CD14-positive monocyte (primary cell): ENCODE data around the gene SH3RF1. TPM values are rescaled to one million over a fixed set of nuclear protein-coding genes. Genes with fewer than 3 reads are reported as not detected.
A peak's percentile ranks its signal among the peaks of the same experiment; 100 is the strongest.
"Not testable (repeated sequence)": the region's sequence is repeated elsewhere in the genome, so short reads cannot be mapped to it uniquely, and the experiment has no call there.

ENCODE experiments used
- DNase-seq, 3 donors: peaks; one replicate each; pipeline ENCODE4 v3.0.0-alpha.2; 2011 to 2022
- H2AFZ ChIP-seq: 2 replicates; pipeline ENCODE4 v1.6.0; 2012; ENCODE audit warnings: mild to moderate bottlenecking, low read depth, low read length, inconsistent platforms; ENCODE audit not compliant: insufficient read depth, poor library complexity, severe bottlenecking
- H3K27ac ChIP-seq, 2 donors: 1 replicate in 1 of 2; 2 replicates in 1 of 2; pipeline ENCODE4 v1.5.1; 2012 to 2013; ENCODE audit warnings: low read length in 2 of 2, control low read depth in 1 of 2, inconsistent platforms in 1 of 2, low read depth in 1 of 2, mild to moderate bottlenecking in 1 of 2
- H3K27me3 ChIP-seq, 2 donors: one replicate each; pipeline versions ENCODE4 v1.6.0 to v1.6.1; 2011 to 2013; ENCODE audit warnings: low read length in 2 of 2; ENCODE audit not compliant: control insufficient read depth in 2 of 2, insufficient read depth in 2 of 2
- H3K36me3 ChIP-seq, 2 donors: replicated peaks in 1 of 2; 1 replicate in 1 of 2; 2 replicates in 1 of 2; pipeline versions ENCODE4 v1.5.1 to v1.6.1; 2012 to 2013; ENCODE audit warnings: low read length in 2 of 2, control low read depth in 1 of 2, inconsistent platforms in 1 of 2, mild to moderate bottlenecking in 1 of 2; ENCODE audit not compliant: insufficient read depth in 2 of 2, control insufficient read depth in 1 of 2
- H3K4me1 ChIP-seq, 2 donors: 1 replicate in 1 of 2; 2 replicates in 1 of 2; pipeline versions ENCODE4 v1.5.1 to v1.6.1; 2012 to 2013; ENCODE audit warnings: low read length in 2 of 2, control low read depth in 1 of 2, inconsistent platforms in 1 of 2, mild to moderate bottlenecking in 1 of 2, moderate library complexity in 1 of 2; ENCODE audit not compliant: insufficient read depth in 2 of 2, control insufficient read depth in 1 of 2
- H3K4me2 ChIP-seq: replicated peaks from 2 replicates; pipeline ENCODE3; 2012; ENCODE audit warnings: low read length, moderate library complexity, mild to moderate bottlenecking; ENCODE audit not compliant: poor library complexity, severe bottlenecking; ENCODE audit errors: extremely low read depth
- H3K4me3 ChIP-seq, 3 experiments: fragments of 200-600 bp in 1 of 3; sonication (generic) in 1 of 3; replicated peaks in 1 of 3; 1 replicate in 2 of 3; 2 replicates in 1 of 3; pipeline ENCODE4 v1.5.1; 2011 to 2013; ENCODE audit warnings: low read length in 3 of 3, mild to moderate bottlenecking in 3 of 3, control low read depth in 2 of 3, low read depth in 2 of 3, inconsistent platforms in 1 of 3, moderate library complexity in 1 of 3
- H3K79me2 ChIP-seq: 2 replicates; pipeline ENCODE4 v1.6.0; 2012; ENCODE audit warnings: mild to moderate bottlenecking, control low read depth, inconsistent platforms, low read length, moderate library complexity; ENCODE audit not compliant: insufficient read depth
- H3K9ac ChIP-seq: 2 replicates; pipeline ENCODE4 v1.6.0; 2017; ENCODE audit warnings: low read length, mild to moderate bottlenecking; ENCODE audit not compliant: insufficient read depth, poor library complexity, severe bottlenecking
- H3K9me3 ChIP-seq, 2 donors: replicated peaks in 1 of 2; 1 replicate in 1 of 2; 2 replicates in 1 of 2; pipeline versions ENCODE4 v1.5.1 to v1.6.1; 2012 to 2013; ENCODE audit warnings: low read length in 2 of 2, control low read depth in 1 of 2; ENCODE audit not compliant: control insufficient read depth in 1 of 2, insufficient read depth in 1 of 2
- H4K20me1 ChIP-seq: 2 replicates; pipeline ENCODE4 v1.6.0; 2012; ENCODE audit warnings: mild to moderate bottlenecking, low read length, control low read depth, moderate library complexity; ENCODE audit not compliant: insufficient read depth
- H3K27ac Mint-ChIP-seq, 7 donors: one replicate each; pipeline ENCODE4 v1.8.0; 2020; ENCODE audit warnings: mild to moderate bottlenecking in 7 of 7, mixed read lengths in 7 of 7, moderate library complexity in 6 of 7, inconsistent platforms in 2 of 7
- H3K27me3 Mint-ChIP-seq, 3 donors: one replicate each; pipeline ENCODE4 v1.8.0; 2021 to 2022; ENCODE audit warnings: low read depth in 3 of 3, mild to moderate bottlenecking in 3 of 3, mixed read lengths in 3 of 3, moderate library complexity in 3 of 3, inconsistent platforms in 1 of 3
- H3K36me3 Mint-ChIP-seq, 2 donors: one replicate each; pipeline ENCODE4 v1.8.0; 2020; ENCODE audit warnings: mixed read lengths in 2 of 2, inconsistent platforms in 1 of 2, mild to moderate bottlenecking in 1 of 2
- H3K4me1 Mint-ChIP-seq: one replicate; pipeline ENCODE4 v1.8.0; 2020; ENCODE audit warnings: mild to moderate bottlenecking, mixed read lengths
- H3K4me3 Mint-ChIP-seq, 2 donors: one replicate each; pipeline ENCODE4 v1.8.0; 2020; ENCODE audit warnings: mild to moderate bottlenecking in 2 of 2, mixed read lengths in 2 of 2, moderate library complexity in 1 of 2
- H3K9me3 Mint-ChIP-seq, 7 donors: one replicate each; pipeline ENCODE4 v1.8.0; 2020 to 2022; ENCODE audit warnings: mixed read lengths in 7 of 7, mild to moderate bottlenecking in 6 of 7, moderate library complexity in 6 of 7, inconsistent platforms in 2 of 7
- CTCF ChIP-seq: fragments of 200-600 bp; IDR thresholded peaks from one replicate; pipeline ENCODE4 v1.8.0; 2022; ENCODE audit warnings: antibody characterized with exemption, mild to moderate bottlenecking
- WGBS: methylation state at CpG from one replicate; pipeline ENCODE4 v1.1.5; 2013; ENCODE audit warnings: missing lambda C conversion rate; ENCODE audit not compliant: insufficient coverage; 5-methylcytosine and 5-hydroxymethylcytosine counted together
- intact Hi-C, 2 donors: fragments of 100-400 bp; cut with micrococcal nuclease; formaldehyde crosslinking; loops; one replicate each; pipeline versions ENCODE4 v1.15.0 to v1.15.1; 2023
- polyA plus RNA-seq, 3 donors: library from polyadenylated mRNA; depleted of rRNA in 1 of 3; unstranded in 2 of 3; stranded (reverse) in 1 of 3; fragments of 300-500 nt in 2 of 3; fragments of >200 nt in 1 of 3; fragmentation: Illumina TruSeq in 2 of 3; gene quantifications; 1 replicate in 2 of 3; 2 replicates in 1 of 3; pipeline ENCODE4 v1.2.3, GENCODE V29; 2012 to 2021

The SH3RF1 gene
- polyA plus RNA-seq, 3 donors = 3.1 to 4.7 (median 4.4) TPM

- Mint-ChIP-seq H3K9me3 (peaks cover 0 to 4% (median 0%) of the 10 kb centered on the region in 7 donors), H3K36me3 (peaks cover 0 to 5% of the 10 kb centered on the region in 2 donors), H3K4me1 (peaks cover 45% of the 10 kb centered on the region), H3K4me3 (no peak overlapping the region), H3K27ac (peak overlapping the region in 3 of 7 donors; percentile 2 to 68 (median 38)), H3K27me3 (peaks cover 0 to 3% (median 1%) of the 10 kb centered on the region in 3 donors)
- Histone ChIP-seq H3K4me1 (peaks cover 38 to 45% of the 10 kb centered on the region in 2 donors), H3K79me2 (no peaks in the 10 kb centered on the region), H2AFZ (no peak overlapping the region), H3K27ac (no peak overlapping the region), H3K4me2 (no peak overlapping the region), H3K36me3 (no peaks in the 10 kb centered on the region), H3K9me3 (no peaks in the 10 kb centered on the region), H3K9ac (no peak overlapping the region), H3K4me3 (no peak overlapping the region), H3K27me3 (no peaks in the 10 kb centered on the region), H4K20me1 (no peaks in the 10 kb centered on the region)
- no peak for TF ChIP-seq CTCF
- DNase-seq = peak; percentile 25 to 70 (median 32)
- intact Hi-C loops = no loop called here
These were observed 25.1 kb upstream of the SH3RF1 start for GRCh38 chr4:169295822-169296221.

- Histone ChIP-seq H3K36me3 (no peaks in the 10 kb centered on the region), H2AFZ (peak overlapping the region; percentile 32), H3K9ac (no peak overlapping the region), H3K79me2 (no peaks in the 10 kb centered on the region), H3K4me3 (peak overlapping the region; percentile 1 to 65 (median 31)), H4K20me1 (no peaks in the 10 kb centered on the region), H3K27ac (peak overlapping the region; percentile 23 to 35), H3K27me3 (no peaks in the 10 kb centered on the region), H3K4me1 (peaks cover 38 to 45% of the 10 kb centered on the region in 2 donors), H3K4me2 (peak overlapping the region; percentile 66), H3K9me3 (no peaks in the 10 kb centered on the region)
- peak overlapping the region; percentile 77 to 91 (median 83) for H3K27ac Mint-ChIP-seq
- H3K9me3 Mint-ChIP-seq = peaks cover 0 to 4% (median 0%) of the 10 kb centered on the region in 7 donors
- peaks cover 45% of the 10 kb centered on the region for H3K4me1 Mint-ChIP-seq
- intact Hi-C loops = no loop called here
- H3K27me3 Mint-ChIP-seq = peaks cover 0 to 3% (median 2%) of the 10 kb centered on the region in 3 donors
- TF ChIP-seq CTCF = no peak
- H3K36me3 Mint-ChIP-seq = peaks cover 0 to 5% of the 10 kb centered on the region in 2 donors
- H3K4me3 Mint-ChIP-seq = peak overlapping the region; percentile 71 to 81
- no CpG with 5 or more reads among the region's 6 CpGs for WGBS
- peak; percentile 48 to 59 (median 57) for DNase-seq
These were observed 22.8 kb upstream of the SH3RF1 start for GRCh38 chr4:169293343-169294176.

- WGBS = no CpG with 5 or more reads among the region's 3 CpGs
- H3K4me1 ChIP-seq = peaks cover 34 to 41% of the 10 kb centered on the region in 2 donors
- H3K36me3 ChIP-seq, intact Hi-C loops, H3K9me3 Mint-ChIP-seq, H3K9me3 ChIP-seq, H3K27me3 ChIP-seq, H3K4me3 Mint-ChIP-seq, H3K27me3 Mint-ChIP-seq, H2AFZ ChIP-seq, H3K9ac ChIP-seq, H3K36me3 Mint-ChIP-seq, H3K79me2 ChIP-seq, H3K4me3 ChIP-seq, H4K20me1 ChIP-seq, H3K4me2 ChIP-seq: not testable (repeated sequence)
- Mint-ChIP-seq H3K4me1 (peaks cover 33% of the 10 kb centered on the region), H3K27ac (peak overlapping the region in 4 of 7 donors; percentile 58 to 76 (median 70))
- H3K27ac ChIP-seq = peak overlapping the region in 1 of 2 donors; percentile 47
- DNase-seq = peak; percentile 30 to 60 (median 39)
These were observed 17.2 kb upstream of the SH3RF1 start for GRCh38 chr4:169287983-169288382.
